ENCODE measurements around the gene STRBP. TPM values are rescaled to one million over a fixed set of nuclear protein-coding genes. Genes with fewer than 3 reads are reported as not detected.

The STRBP gene
- total RNA-seq, 2 donors from 2014 or later = 77.2 to 83.3 TPM

DNA sequence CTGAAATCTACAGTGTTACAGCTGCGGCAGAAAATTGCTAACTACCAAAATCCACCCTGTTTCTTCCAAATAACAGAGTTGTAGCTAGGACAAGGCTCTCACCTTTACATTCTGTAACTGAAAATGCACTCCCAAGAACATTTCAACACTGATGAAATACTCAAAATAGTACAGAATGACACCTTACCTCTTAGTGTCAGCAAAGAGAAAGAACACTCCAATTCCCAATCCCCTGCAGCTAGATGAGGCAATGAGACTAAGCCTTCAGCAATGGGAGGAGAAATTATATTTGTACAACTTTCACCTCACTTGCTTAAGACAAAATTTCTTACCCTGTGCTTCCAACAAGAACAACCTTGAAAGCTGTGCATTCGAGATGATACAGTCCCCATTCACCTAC is 31.2 kb downstream of the STRBP start:
- H3K27ac Mint-ChIP-seq = no peak overlapping the region
- Histone ChIP-seq H3K9me3 (ENCODE audit: control insufficient read depth, low read length) (no peaks in the 10 kb centered on the region), H3K4me3 (ENCODE audit: low read length) (no peak overlapping the region), H3K27ac (ENCODE audit: low read depth, low read length) (no peak overlapping the region), H3K4me1 (ENCODE audit: control insufficient read depth, insufficient read depth, low read length) (no peaks in the 10 kb centered on the region), H3K27me3 (ENCODE audit: control insufficient read depth, insufficient read depth, low read length, poor library complexity, severe bottlenecking) (no peaks in the 10 kb centered on the region), H3K9ac (ENCODE audit: extremely low read depth, low read length, poor library complexity, severe bottlenecking) (no peak overlapping the region), H3K36me3 (ENCODE audit: control insufficient read depth, insufficient read depth, low read length) (no peaks in the 10 kb centered on the region)
- H3K9me3 Mint-ChIP-seq = no peaks in the 10 kb centered on the region
- peaks cover 9% of the 10 kb centered on the region for H3K4me1 Mint-ChIP-seq
- H3K36me3 Mint-ChIP-seq (ENCODE audit: low read depth) = peaks cover 2% of the 10 kb centered on the region
- no peak for DNase-seq
- TF ChIP-seq, protein P1, sequence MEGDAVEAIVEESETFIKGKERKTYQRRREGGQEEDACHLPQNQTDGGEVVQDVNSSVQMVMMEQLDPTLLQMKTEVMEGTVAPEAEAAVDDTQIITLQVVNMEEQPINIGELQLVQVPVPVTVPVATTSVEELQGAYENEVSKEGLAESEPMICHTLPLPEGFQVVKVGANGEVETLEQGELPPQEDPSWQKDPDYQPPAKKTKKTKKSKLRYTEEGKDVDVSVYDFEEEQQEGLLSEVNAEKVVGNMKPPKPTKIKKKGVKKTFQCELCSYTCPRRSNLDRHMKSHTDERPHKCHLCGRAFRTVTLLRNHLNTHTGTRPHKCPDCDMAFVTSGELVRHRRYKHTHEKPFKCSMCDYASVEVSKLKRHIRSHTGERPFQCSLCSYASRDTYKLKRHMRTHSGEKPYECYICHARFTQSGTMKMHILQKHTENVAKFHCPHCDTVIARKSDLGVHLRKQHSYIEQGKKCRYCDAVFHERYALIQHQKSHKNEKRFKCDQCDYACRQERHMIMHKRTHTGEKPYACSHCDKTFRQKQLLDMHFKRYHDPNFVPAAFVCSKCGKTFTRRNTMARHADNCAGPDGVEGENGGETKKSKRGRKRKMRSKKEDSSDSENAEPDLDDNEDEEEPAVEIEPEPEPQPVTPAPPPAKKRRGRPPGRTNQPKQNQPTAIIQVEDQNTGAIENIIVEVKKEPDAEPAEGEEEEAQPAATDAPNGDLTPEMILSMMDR (conservative IDR thresholded peaks at IDR 0.05) = no peak
- H3K4me3 Mint-ChIP-seq = no peak overlapping the region
- 92 to 100% methylated on average over 2 of the region's 2 CpGs for WGBS, 2 experiments (ENCODE audit: insufficient coverage in 1 of 2, insufficient read length in 1 of 2)
- H3K27me3 Mint-ChIP-seq (ENCODE audit: insufficient read depth) = no peaks in the 10 kb centered on the region

- Mint-ChIP-seq H3K9me3 (no peaks in the 10 kb centered on the region), H3K27me3 (ENCODE audit: insufficient read depth) (no peaks in the 10 kb centered on the region), H3K4me1 (peaks cover 9% of the 10 kb centered on the region), H3K27ac (no peak overlapping the region), H3K4me3 (no peak overlapping the region), H3K36me3 (ENCODE audit: low read depth) (peaks cover 2% of the 10 kb centered on the region)
- Histone ChIP-seq H3K4me1 (ENCODE audit: control insufficient read depth, insufficient read depth, low read length) (no peaks in the 10 kb centered on the region), H3K4me3 (ENCODE audit: low read length) (no peak overlapping the region), H3K9ac (ENCODE audit: extremely low read depth, low read length, poor library complexity, severe bottlenecking) (no peak overlapping the region), H3K36me3 (ENCODE audit: control insufficient read depth, insufficient read depth, low read length) (no peaks in the 10 kb centered on the region), H3K9me3 (ENCODE audit: control insufficient read depth, low read length) (no peaks in the 10 kb centered on the region), H3K27ac (ENCODE audit: low read depth, low read length) (no peak overlapping the region), H3K27me3 (ENCODE audit: control insufficient read depth, insufficient read depth, low read length, poor library complexity, severe bottlenecking) (no peaks in the 10 kb centered on the region)
- WGBS, 2 experiments (ENCODE audit: insufficient coverage in 1 of 2, insufficient read length in 1 of 2) = no CpG with 5 or more reads among the region's 1 CpG
- DNase-seq = no peak
- TF ChIP-seq, protein P1 (conservative IDR thresholded peaks at IDR 0.05) = no peak
Measured at GRCh38 chr9:123235448-123235847, 32.9 kb downstream of the STRBP start.

DNA sequence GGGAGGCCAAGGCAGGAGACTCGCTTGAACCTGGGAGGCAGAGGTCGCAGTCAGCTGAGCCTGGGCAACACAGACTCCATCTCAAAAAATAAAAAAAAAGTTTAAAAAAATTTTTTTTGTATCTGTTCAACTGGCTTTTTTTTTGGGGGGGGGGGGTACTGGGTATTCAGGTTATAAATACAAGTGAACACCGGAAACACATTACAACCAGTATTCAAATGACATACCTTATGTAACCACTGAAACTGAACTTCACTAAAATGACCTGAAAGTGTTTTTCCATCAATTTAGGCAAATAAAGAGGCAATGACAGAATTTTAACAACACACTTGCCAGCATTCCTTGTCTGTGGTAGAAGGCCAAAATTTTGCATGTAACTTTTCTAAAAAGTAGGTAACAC is 33.5 kb downstream of the STRBP start:
- DNase-seq = no peak
- no peak overlapping the region for H3K9ac ChIP-seq (ENCODE audit: extremely low read depth, low read length, poor library complexity, severe bottlenecking)
- Mint-ChIP-seq H3K27ac (no peak overlapping the region), H3K9me3 (no peaks in the 10 kb centered on the region), H3K36me3 (ENCODE audit: low read depth) (peaks cover 2% of the 10 kb centered on the region), H3K4me1 (peaks cover 9% of the 10 kb centered on the region), H3K4me3 (no peak overlapping the region), H3K27me3 (ENCODE audit: insufficient read depth) (no peaks in the 10 kb centered on the region)
- WGBS, 2 experiments (ENCODE audit: insufficient coverage in 1 of 2, insufficient read length in 1 of 2) = 88% methylated on average over 3 of the region's 3 CpGs; no CpG with 5 or more reads in 1 of the 2 experiments
- no peaks in the 10 kb centered on the region for H3K9me3 ChIP-seq (ENCODE audit: control insufficient read depth, low read length)
- TF ChIP-seq, protein P1 (conservative IDR thresholded peaks at IDR 0.05) = no peak
- no peaks in the 10 kb centered on the region for H3K27me3 ChIP-seq (ENCODE audit: control insufficient read depth, insufficient read depth, low read length, poor library complexity, severe bottlenecking)
- H3K36me3 ChIP-seq (ENCODE audit: control insufficient read depth, insufficient read depth, low read length) = no peaks in the 10 kb centered on the region
- no peaks in the 10 kb centered on the region for H3K4me1 ChIP-seq (ENCODE audit: control insufficient read depth, insufficient read depth, low read length)
- no peak overlapping the region for H3K4me3 ChIP-seq (ENCODE audit: low read length)
- H3K27ac ChIP-seq (ENCODE audit: low read depth, low read length) = no peak overlapping the region
